ENCODE measurements around the gene FNIP1. TPM values are rescaled to one million over a fixed set of nuclear protein-coding genes. Genes with fewer than 3 reads are reported as not detected.
"Not testable (repeated sequence)": the region's sequence is repeated elsewhere in the genome, so short reads cannot be mapped to it uniquely, and the experiment has no call there.

FNIP1 gene
- total RNA-seq, 1 donor from 2014 or later: 28.5 TPM

GRCh38 chr5:131720714-131721113 is 76.1 kb downstream of the FNIP1 start:
- DNase-seq (ENCODE audit: low read depth) (peak; percentile 20), FAIRE-seq (no peak)
- H3K4me2 ChIP-seq (ENCODE audit: low read length): no peak overlapping the region
- H3K27ac ChIP-seq (ENCODE audit: low read depth, low read length): no peak overlapping the region
- TF ChIP-seq EZH2 (IDR thresholded peaks at IDR 0.05; ENCODE audit: insufficient read depth, low read length): no peak
- TF ChIP-seq CTCF (IDR thresholded peaks at IDR 0.05; ENCODE audit: insufficient read depth, low read depth, low read length): no peak
- H3K27me3 ChIP-seq (ENCODE audit: insufficient read depth, low read length): no peaks in the 10 kb centered on the region
- H3K79me2 ChIP-seq (ENCODE audit: insufficient read depth, low read length): no peaks in the 10 kb centered on the region
- no peaks in the 10 kb centered on the region for H3K9me3 ChIP-seq (ENCODE audit: insufficient read depth, low read depth, low read length)
- H4K20me1 ChIP-seq (ENCODE audit: insufficient read depth, low read length): peaks cover 19% of the 10 kb centered on the region
- Mint-ChIP-seq H3K4me1 (ENCODE audit: low read depth, unreplicated experiment) (no peaks in the 10 kb centered on the region), H3K36me3 (ENCODE audit: low read depth, unreplicated experiment) (peaks cover 8% of the 10 kb centered on the region), H3K4me3 (ENCODE audit: unreplicated experiment) (no peak overlapping the region), H3K9me3 (ENCODE audit: unreplicated experiment) (peaks cover under 1% of the 10 kb centered on the region), H3K27me3 (ENCODE audit: low read depth, unreplicated experiment) (no peaks in the 10 kb centered on the region), H3K27ac (ENCODE audit: unreplicated experiment) (no peak overlapping the region)
- H3K4me3 ChIP-seq (ENCODE audit: insufficient read depth, low read depth, low read length): no peak overlapping the region
- no peaks in the 10 kb centered on the region for H3K36me3 ChIP-seq (ENCODE audit: insufficient read depth, low read length)
- H3K4me1 ChIP-seq (ENCODE audit: insufficient read depth, low read length): no peaks in the 10 kb centered on the region
- no peak overlapping the region for H2AFZ ChIP-seq (ENCODE audit: low read depth, low read length)
- no peak overlapping the region for H3K9ac ChIP-seq (ENCODE audit: low read length)

- no peak for DNase-seq (ENCODE audit: low read depth)
- Histone ChIP-seq H3K27me3 (ENCODE audit: insufficient read depth, low read length) (no peaks in the 10 kb centered on the region), H3K79me2 (ENCODE audit: insufficient read depth, low read length) (no peaks in the 10 kb centered on the region), H3K9ac (ENCODE audit: low read length) (no peak overlapping the region), H3K4me3 (ENCODE audit: insufficient read depth, low read depth, low read length) (no peak overlapping the region), H3K4me1 (ENCODE audit: insufficient read depth, low read length) (no peaks in the 10 kb centered on the region), H3K36me3 (ENCODE audit: insufficient read depth, low read length) (no peaks in the 10 kb centered on the region), H3K4me2 (ENCODE audit: low read length) (no peak overlapping the region), H4K20me1 (ENCODE audit: insufficient read depth, low read length) (peaks cover 19% of the 10 kb centered on the region), H2AFZ (ENCODE audit: low read depth, low read length) (no peak overlapping the region), H3K27ac (ENCODE audit: low read depth, low read length) (no peak overlapping the region), H3K9me3 (ENCODE audit: insufficient read depth, low read depth, low read length) (no peaks in the 10 kb centered on the region)
- H3K27me3 Mint-ChIP-seq (ENCODE audit: low read depth, unreplicated experiment): no peaks in the 10 kb centered on the region
- TF ChIP-seq CTCF (IDR thresholded peaks at IDR 0.05; ENCODE audit: insufficient read depth, low read depth, low read length) (no peak), EZH2 (IDR thresholded peaks at IDR 0.05; ENCODE audit: insufficient read depth, low read length) (no peak)
- H3K4me3 Mint-ChIP-seq (ENCODE audit: unreplicated experiment): no peak overlapping the region
- H3K4me1 Mint-ChIP-seq (ENCODE audit: low read depth, unreplicated experiment): no peaks in the 10 kb centered on the region
- no peak for FAIRE-seq
- H3K9me3 Mint-ChIP-seq (ENCODE audit: unreplicated experiment): no peaks in the 10 kb centered on the region
- no peak overlapping the region for H3K27ac Mint-ChIP-seq (ENCODE audit: unreplicated experiment)
- H3K36me3 Mint-ChIP-seq (ENCODE audit: low read depth, unreplicated experiment): peaks cover 9% of the 10 kb centered on the region
These were observed 77.3 kb downstream of the FNIP1 start for GRCh38 chr5:131719564-131719963.

GRCh38 chr5:131718487-131719014 is 78.3 kb downstream of the FNIP1 start:
- Histone ChIP-seq H3K27me3 (ENCODE audit: insufficient read depth, low read length) (no peaks in the 10 kb centered on the region), H3K4me3 (ENCODE audit: insufficient read depth, low read depth, low read length) (no peak overlapping the region), H3K9ac (ENCODE audit: low read length) (no peak overlapping the region), H2AFZ (ENCODE audit: low read depth, low read length) (no peak overlapping the region), H3K4me2 (ENCODE audit: low read length) (no peak overlapping the region), H3K79me2 (ENCODE audit: insufficient read depth, low read length) (no peaks in the 10 kb centered on the region), H3K4me1 (ENCODE audit: insufficient read depth, low read length) (no peaks in the 10 kb centered on the region), H3K27ac (ENCODE audit: low read depth, low read length) (no peak overlapping the region), H4K20me1 (ENCODE audit: insufficient read depth, low read length) (peaks cover 22% of the 10 kb centered on the region), H3K36me3 (ENCODE audit: insufficient read depth, low read length) (no peaks in the 10 kb centered on the region), H3K9me3 (ENCODE audit: insufficient read depth, low read depth, low read length) (no peaks in the 10 kb centered on the region)
- Mint-ChIP-seq H3K4me3 (ENCODE audit: unreplicated experiment) (no peak overlapping the region), H3K27ac (ENCODE audit: unreplicated experiment) (no peak overlapping the region), H3K36me3 (ENCODE audit: low read depth, unreplicated experiment) (peaks cover 13% of the 10 kb centered on the region), H3K27me3 (ENCODE audit: low read depth, unreplicated experiment) (no peaks in the 10 kb centered on the region), H3K4me1 (ENCODE audit: low read depth, unreplicated experiment) (no peaks in the 10 kb centered on the region), H3K9me3 (ENCODE audit: unreplicated experiment) (no peaks in the 10 kb centered on the region)
- FAIRE-seq (no peak), DNase-seq (ENCODE audit: low read depth) (no peak)
- TF ChIP-seq EZH2 (IDR thresholded peaks at IDR 0.05; ENCODE audit: insufficient read depth, low read length): no peak
- no peak for TF ChIP-seq CTCF (IDR thresholded peaks at IDR 0.05; ENCODE audit: insufficient read depth, low read depth, low read length)

GRCh38 chr5:131717164-131717563 is 79.7 kb downstream of the FNIP1 start:
- H3K36me3 Mint-ChIP-seq (ENCODE audit: low read depth, unreplicated experiment): peaks cover 17% of the 10 kb centered on the region
- not testable (repeated sequence) for H2AFZ ChIP-seq (ENCODE audit: low read depth, low read length); H3K4me3 ChIP-seq (ENCODE audit: insufficient read depth, low read depth, low read length); H3K27me3 Mint-ChIP-seq (ENCODE audit: low read depth, unreplicated experiment); H3K9me3 Mint-ChIP-seq (ENCODE audit: unreplicated experiment); H3K4me2 ChIP-seq (ENCODE audit: low read length); H3K4me1 Mint-ChIP-seq (ENCODE audit: low read depth, unreplicated experiment); H3K9me3 ChIP-seq (ENCODE audit: insufficient read depth, low read depth, low read length); H3K9ac ChIP-seq (ENCODE audit: low read length); FAIRE-seq; DNase-seq (ENCODE audit: low read depth); H3K27me3 ChIP-seq (ENCODE audit: insufficient read depth, low read length); H3K4me1 ChIP-seq (ENCODE audit: insufficient read depth, low read length); H3K36me3 ChIP-seq (ENCODE audit: insufficient read depth, low read length); H3K27ac Mint-ChIP-seq (ENCODE audit: unreplicated experiment); H3K79me2 ChIP-seq (ENCODE audit: insufficient read depth, low read length); H3K4me3 Mint-ChIP-seq (ENCODE audit: unreplicated experiment); H3K27ac ChIP-seq (ENCODE audit: low read depth, low read length)
- H4K20me1 ChIP-seq (ENCODE audit: insufficient read depth, low read length): peaks cover 22% of the 10 kb centered on the region

All from astrocyte (in vitro differentiated cells and primary cell).